Calu3 (cell line): Measurements from ENCODE around the gene PARP14. TPM values are rescaled to one million over a fixed set of nuclear protein-coding genes. Genes with fewer than 3 reads are reported as not detected.
"Not testable (repeated sequence)": the region's sequence is repeated elsewhere in the genome, so short reads cannot be mapped to it uniquely, and the experiment has no call there.

Experiments used
- BruUV-seq: library from RNA; stranded (reverse); fragments of 400-500 nt; replicated peaks from 2 replicates; lab custom pipeline; 2021; lab: Mats Ljungman, UMichigan
- CTCF ChIA-PET: fragments of 300-600 bp; sonication (Branson Sonifier 250); formaldehyde crosslinking; loops from one replicate; lab custom pipeline; 2022; ENCODE audit warnings: antibody characterized with exemption; lab: Charles Lee
- DNase-seq: peaks from one replicate; pipeline ENCODE4 v3.0.0; 2022
- H3K27ac Mint-ChIP-seq: one replicate; pipeline ENCODE4 v1.8.0; 2022; ENCODE audit warnings: mixed read lengths; ENCODE audit not compliant: unreplicated experiment
- H3K27me3 Mint-ChIP-seq: one replicate; pipeline ENCODE4 v1.8.0; 2022; ENCODE audit warnings: mixed read lengths; ENCODE audit not compliant: unreplicated experiment
- H3K36me3 Mint-ChIP-seq: one replicate; pipeline ENCODE4 v1.8.0; 2022; ENCODE audit warnings: mild to moderate bottlenecking, moderate library complexity, mixed read lengths; ENCODE audit not compliant: insufficient read depth, unreplicated experiment
- H3K4me1 Mint-ChIP-seq: one replicate; pipeline ENCODE4 v1.8.0; 2022; ENCODE audit warnings: mild to moderate bottlenecking, low read depth, mixed read lengths; ENCODE audit not compliant: unreplicated experiment
- H3K4me3 Mint-ChIP-seq: one replicate; pipeline ENCODE4 v1.8.0; 2022; ENCODE audit warnings: mild to moderate bottlenecking, low read depth, moderate library complexity, mixed read lengths; ENCODE audit not compliant: unreplicated experiment
- H3K9me3 Mint-ChIP-seq: one replicate; pipeline ENCODE4 v1.8.0; 2022; ENCODE audit warnings: low read depth, mixed read lengths; ENCODE audit not compliant: unreplicated experiment
- CTCF ChIP-seq: fragments of 200-600 bp; IDR thresholded peaks from one replicate; pipeline ENCODE4 v1.8.0; 2022; ENCODE audit warnings: antibody characterized with exemption; ENCODE audit not compliant: unreplicated experiment
- intact Hi-C: fragments of 100-400 bp; cut with micrococcal nuclease; formaldehyde crosslinking; loops from one replicate; pipeline ENCODE4 v1.10.0; 2022; ENCODE audit not compliant: unreplicated experiment
- total RNA-seq: library from RNA; stranded (reverse); gene quantifications from 2 replicates; pipeline ENCODE4 v1.2.3, GENCODE V29; 2022

Gene PARP14
- total RNA-seq, 1 experiment from 2014 or later, result 95.5 TPM

DNA sequence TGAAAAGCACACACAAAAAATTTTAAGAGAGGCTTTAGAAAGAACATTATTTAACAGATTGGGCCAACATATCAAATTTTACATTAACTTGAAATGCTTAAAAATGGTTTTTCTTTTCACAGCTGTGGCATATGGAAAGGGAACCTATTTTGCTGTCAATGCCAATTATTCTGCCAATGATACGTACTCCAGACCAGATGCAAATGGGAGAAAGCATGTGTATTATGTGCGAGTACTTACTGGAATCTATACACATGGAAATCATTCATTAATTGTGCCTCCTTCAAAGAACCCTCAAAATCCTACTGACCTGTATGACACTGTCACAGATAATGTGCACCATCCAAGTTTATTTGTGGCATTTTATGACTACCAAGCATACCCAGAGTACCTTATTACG, 47.5 kb downstream of the PARP14 start:
- H3K4me1 Mint-ChIP-seq, result no peaks in the 10 kb centered on the region
- H3K4me3 Mint-ChIP-seq, result no peak overlapping the region
- H3K36me3 Mint-ChIP-seq, result peaks cover 18% of the 10 kb centered on the region
- intact Hi-C loops, result no loop called here
- peaks cover 3% of the 10 kb centered on the region for H3K9me3 Mint-ChIP-seq
- no peaks in the 10 kb centered on the region for H3K27me3 Mint-ChIP-seq
- no peak for DNase-seq
- CTCF ChIA-PET, result no interaction called here
- no TSS peak for BruUV-seq
- H3K27ac Mint-ChIP-seq, result no peak overlapping the region
- TF ChIP-seq CTCF, result no peak

- Mint-ChIP-seq H3K36me3 (peaks cover 18% of the 10 kb centered on the region), H3K27me3 (no peaks in the 10 kb centered on the region), H3K27ac (no peak overlapping the region), H3K4me3 (no peak overlapping the region), H3K4me1 (no peaks in the 10 kb centered on the region), H3K9me3 (peaks cover 3% of the 10 kb centered on the region)
- no peak for TF ChIP-seq CTCF
- no peak for DNase-seq
- no TSS peak for BruUV-seq
- intact Hi-C loops, result no loop called here
- CTCF ChIA-PET, result interaction anchor here (0.6 kb wide), 2 partner anchors 444 to 497 kb away, joined by 3 to 8 read pairs; no protein-coding TSS in a partner anchor
Observed at GRCh38 chr3:122728756-122729514, 48.3 kb downstream of the PARP14 start.

GRCh38 chr3:122730240-122730639, 49.6 kb downstream of the PARP14 start:
- H3K4me3 Mint-ChIP-seq, result no peak overlapping the region
- DNase-seq, result no peak
- no peak overlapping the region for H3K27ac Mint-ChIP-seq
- intact Hi-C loops, result no loop called here
- H3K36me3 Mint-ChIP-seq, result peaks cover 18% of the 10 kb centered on the region
- H3K9me3 Mint-ChIP-seq, result peaks cover 5% of the 10 kb centered on the region
- CTCF ChIA-PET, result no interaction called here
- no TSS peak for BruUV-seq
- no peaks in the 10 kb centered on the region for H3K27me3 Mint-ChIP-seq
- H3K4me1 Mint-ChIP-seq, result no peaks in the 10 kb centered on the region
- TF ChIP-seq CTCF, result no peak

DNA sequence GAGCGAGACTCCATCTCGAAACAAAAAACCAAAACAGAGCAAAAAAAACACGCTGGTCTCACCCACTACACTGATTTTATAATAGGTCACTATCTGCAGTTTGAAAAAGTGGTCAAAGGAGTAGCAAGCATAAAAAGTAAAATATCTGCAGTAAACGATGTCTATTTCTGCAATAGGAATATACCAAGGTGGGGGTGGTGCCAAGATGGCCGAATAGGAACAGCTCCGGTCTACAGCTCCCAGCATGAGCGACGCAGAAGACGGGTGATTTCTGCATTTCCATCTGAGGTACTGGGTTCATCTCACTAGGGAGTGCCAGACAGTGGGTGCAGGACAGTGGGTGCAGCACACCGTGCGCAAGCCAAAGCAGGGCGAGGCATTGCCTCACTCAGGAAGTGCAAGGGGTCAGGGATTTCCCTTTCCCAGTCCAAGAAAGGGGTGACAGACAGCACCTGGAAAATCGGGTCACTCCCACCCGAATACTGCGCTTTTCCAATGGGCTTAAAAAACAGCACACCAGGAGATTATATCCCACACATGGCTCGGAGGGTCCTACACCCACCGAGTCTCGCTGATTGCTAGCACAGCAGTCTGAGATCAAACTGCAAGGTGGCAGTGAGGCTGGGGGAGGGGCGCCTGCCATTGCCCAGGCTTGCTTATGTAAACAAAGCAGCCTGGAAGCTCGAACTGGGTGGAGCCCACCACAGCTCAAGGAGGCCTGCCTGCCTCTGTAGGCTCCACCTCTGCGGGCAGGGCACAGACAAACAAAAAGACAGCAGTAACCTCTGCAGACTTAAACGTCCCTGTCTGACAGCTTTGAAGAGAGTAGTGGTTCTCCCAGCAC, 52.3 kb downstream of the PARP14 start:
- H3K4me1 Mint-ChIP-seq, BruUV-seq, H3K27ac Mint-ChIP-seq, H3K9me3 Mint-ChIP-seq, DNase-seq, intact Hi-C loops, H3K27me3 Mint-ChIP-seq, CTCF ChIA-PET, H3K4me3 Mint-ChIP-seq: not testable (repeated sequence)
- H3K36me3 Mint-ChIP-seq, result peaks cover 18% of the 10 kb centered on the region
